Omental fat pad (tissue), 4 donors: ENCODE results near the gene BACH2. TPM values are rescaled to one million over a fixed set of nuclear protein-coding genes. Genes with fewer than 3 reads are reported as not detected.

Experiments
- ATAC-seq: fragments of 150-250 bp; one replicate; pipeline ENCODE4 v1.9.1; 2016; ENCODE audit warnings: mild to moderate bottlenecking, moderate library complexity; ENCODE audit not compliant: low FRiP score
- DNase-seq: peaks from one replicate; pipeline ENCODE4 v3.0.0-alpha.2; 2019; ENCODE audit warnings: low spot score
- CTCF ChIP-seq, 3 donors: fragments of 450-650 bp; IDR thresholded peaks; one replicate each; pipeline ENCODE4 v1.5.1; 2016 to 2017; ENCODE audit warnings: antibody characterized with exemption in 3 of 3, mild to moderate bottlenecking in 3 of 3, moderate library complexity in 2 of 3
- total RNA-seq, 4 donors: library from RNA; depleted of rRNA; stranded (reverse); fragments of >200 nt; gene quantifications; one replicate each; pipeline ENCODE4 v1.1.0, GENCODE V29; 2016

BACH2 gene
- total RNA-seq, 4 donors from 2014 or later, result 4.0 to 9.4 (median 7.0) TPM

GRCh38 chr6:89944826-89945407 lies 351.7 kb downstream of the BACH2 start:
- TF ChIP-seq CTCF (IDR thresholded peaks at IDR 0.05), result no peak
- no peak for ATAC-seq
- no peak for DNase-seq

- no peak for TF ChIP-seq CTCF (IDR thresholded peaks at IDR 0.05)
- ATAC-seq (no peak), DNase-seq (no peak)
Measured at GRCh38 chr6:89944181-89944755, 352.4 kb downstream of the BACH2 start.

GRCh38 chr6:89942601-89943000 lies 354.0 kb downstream of the BACH2 start:
- no peak for ATAC-seq

DNA sequence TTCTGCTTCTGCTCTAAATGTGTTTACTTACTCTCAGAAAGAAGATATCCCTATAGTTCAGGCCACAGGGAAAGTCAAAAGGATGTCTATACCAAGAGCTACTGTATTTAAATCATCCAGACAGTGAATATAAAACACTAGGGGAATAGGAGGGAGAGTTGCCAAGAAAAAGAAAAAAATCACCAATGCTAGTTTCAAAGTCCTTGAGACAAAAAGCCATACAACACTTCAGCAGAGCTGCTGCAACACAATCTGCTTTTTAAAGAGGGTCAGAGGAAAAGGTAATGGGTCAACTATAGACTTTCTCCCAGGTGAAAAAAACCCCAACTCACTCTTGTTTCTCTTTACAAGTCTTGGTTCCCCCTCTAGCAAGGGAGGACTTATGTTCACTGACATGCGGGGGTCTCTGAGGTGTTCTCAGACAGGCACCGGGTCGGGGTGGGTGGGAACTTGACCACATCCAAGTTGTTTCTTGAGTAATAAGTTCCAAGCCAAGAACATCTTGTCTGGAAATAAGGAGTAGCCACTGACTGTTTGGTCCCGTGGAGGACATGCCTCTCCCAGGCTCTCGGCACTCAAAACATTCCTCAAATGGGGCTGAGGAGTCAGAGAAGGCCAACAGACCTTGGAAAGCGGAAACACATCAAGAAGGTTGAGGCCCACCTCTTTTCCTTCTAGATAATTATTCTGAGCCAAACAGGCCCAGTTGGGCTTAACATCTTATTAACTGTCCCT lies 354.7 kb downstream of the BACH2 start:
- no peak for TF ChIP-seq CTCF (IDR thresholded peaks at IDR 0.05)
- ATAC-seq (no peak), DNase-seq (no peak)

More at GRCh38 chr6:89942601-89943000, 354.0 kb downstream of the BACH2 start:
- no peak for TF ChIP-seq CTCF (IDR thresholded peaks at IDR 0.05)
- DNase-seq, result no peak

DNA sequence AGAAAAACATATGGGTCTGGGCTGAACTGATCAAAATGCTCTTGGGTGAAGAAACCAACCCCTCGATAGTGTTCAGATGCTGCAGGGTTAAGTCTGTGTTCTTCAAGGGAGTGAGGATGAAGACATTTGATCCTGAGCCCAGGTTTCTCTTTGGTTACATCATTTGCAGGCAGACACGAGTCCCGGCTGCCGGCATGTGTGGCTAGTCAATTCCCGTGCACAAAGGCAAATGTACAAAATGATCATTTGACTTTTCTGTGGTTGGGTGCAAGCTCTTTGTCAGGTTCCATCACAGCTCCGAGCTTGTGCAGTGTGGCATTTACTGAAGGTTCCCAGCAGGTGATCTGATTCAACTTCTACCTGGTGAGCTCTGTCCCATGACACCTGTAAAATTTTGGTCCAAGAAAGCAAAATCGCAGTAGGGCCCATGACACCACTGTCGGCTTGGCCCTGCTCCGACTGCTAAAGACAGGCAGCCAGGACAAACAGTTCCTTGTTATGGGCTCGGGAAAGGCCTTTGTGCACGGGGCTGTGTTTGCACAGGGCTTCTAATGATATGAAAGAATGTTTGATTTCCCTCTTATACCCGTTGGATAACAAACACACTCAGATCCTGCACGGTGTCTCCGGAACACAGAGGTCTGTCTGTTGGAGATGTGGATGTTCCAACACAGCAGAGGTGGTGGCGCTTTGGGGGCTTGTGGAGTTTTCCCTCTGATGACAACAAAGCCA lies 355.4 kb downstream of the BACH2 start:
- no peak for TF ChIP-seq CTCF (IDR thresholded peaks at IDR 0.05)
- DNase-seq (no peak), ATAC-seq (no peak)

GRCh38 chr6:89940225-89941027 lies 356.2 kb downstream of the BACH2 start:
- ATAC-seq, result peak; percentile 91
- peak in 1 of 3 donors; percentile 42 for TF ChIP-seq CTCF (IDR thresholded peaks at IDR 0.05)
- no peak for DNase-seq
